ENCODE measurements around the gene RAD51B. TPM values are rescaled to one million over a fixed set of nuclear protein-coding genes. Genes with fewer than 3 reads are reported as not detected.

RAD51B gene
- total RNA-seq, 1 experiment from 2014 or later, result 20.0 TPM

GRCh38 chr14:68777644-68778043 lies 958.1 kb downstream of the RAD51B start (continued):
- TF ChIP-seq MAX (IDR thresholded peaks at IDR 0.05) (no peak), ZNF274 (IDR thresholded peaks at IDR 0.05; ENCODE audit: low read depth, low read length) (no peak), POLR2AphosphoS5 (IDR thresholded peaks at IDR 0.05; ENCODE audit: low read depth, low read length) (no peak), RAD21 (IDR thresholded peaks at IDR 0.05; ENCODE audit: low read depth) (no peak), CBX3 (IDR thresholded peaks at IDR 0.05; ENCODE audit: low read depth) (no peak)

Other genes with a start within 250 kb of the RAD51B start
- 20.9 TPM for gene PIGH, start 219.5 kb upstream of the RAD51B start, total RNA-seq (2021; ENCODE audit: unreplicated experiment)
- 7.0 TPM for gene ARG2, start 199.9 kb upstream of the RAD51B start, total RNA-seq (2021; ENCODE audit: unreplicated experiment)
- 86.3 TPM for gene VTI1B, start 145.1 kb upstream of the RAD51B start, total RNA-seq (2021; ENCODE audit: unreplicated experiment)
- gene RDH11, start 124.0 kb upstream of the RAD51B start, total RNA-seq (2021; ENCODE audit: unreplicated experiment), result 54.6 TPM
- 0.27 TPM for gene RDH12, start 117.9 kb upstream of the RAD51B start, total RNA-seq (2021; ENCODE audit: unreplicated experiment)
- 13.2 TPM for gene ZFYVE26, start 3.2 kb upstream of the RAD51B start, total RNA-seq (2021; ENCODE audit: unreplicated experiment)

Measured in HCT116 (cell line).